Thyroid gland (tissue), 4 donors: Measurements from ENCODE around the gene SLN. TPM values are rescaled to one million over a fixed set of nuclear protein-coding genes. Genes with fewer than 3 reads are reported as not detected.

Source experiments
- DNase-seq, 2 donors: peaks; one replicate each; pipeline ENCODE4 v3.0.0-alpha.2; 2019
- H3K27ac ChIP-seq, 3 donors: fragments of 200-600 bp; sonication (generic); 1 replicate in 2 of 3; 2 replicates in 1 of 3; pipeline ENCODE4 v1.5.1; 2016 to 2019; ENCODE audit warnings: mild to moderate bottlenecking in 1 of 3, moderate library complexity in 1 of 3
- H3K27me3 ChIP-seq: fragments of 200-600 bp; sonication (generic); one replicate; pipeline ENCODE4 v1.5.1; 2019
- H3K36me3 ChIP-seq, 2 donors: fragments of 200-600 bp; sonication (generic); one replicate each; pipeline ENCODE4 v1.5.1; 2016 to 2019
- H3K4me1 ChIP-seq, 2 donors: fragments of 200-600 bp; sonication (generic); one replicate each; pipeline ENCODE4 v1.5.1; 2017 to 2019
- H3K4me3 ChIP-seq, 3 donors: fragments of 200-600 bp; sonication (generic); replicated peaks in 1 of 3; 1 replicate in 2 of 3; 2 replicates in 1 of 3; pipeline ENCODE4 v1.5.1; 2016; ENCODE audit warnings: mild to moderate bottlenecking in 1 of 3
- H3K9me3 ChIP-seq: fragments of 200-600 bp; sonication (generic); one replicate; pipeline ENCODE4 v1.5.1; 2017
- POLR2A ChIP-seq, 2 donors: fragments of 450-650 bp; IDR thresholded peaks; one replicate each; pipeline ENCODE4 v1.6.1; 2017; ENCODE audit warnings: antibody characterized with exemption in 2 of 2, mild to moderate bottlenecking in 2 of 2, moderate library complexity in 1 of 2
- WGBS, 2 donors: methylation state at CpG; one replicate each; pipeline ENCODE4 v1.1.5; 2017; 5-methylcytosine and 5-hydroxymethylcytosine counted together
- intact Hi-C: fragments of 100-400 bp; cut with DNase I; formaldehyde crosslinking; loops from one replicate; pipeline ENCODE4 v1.15.1; 2023
- total RNA-seq, 4 donors: library from RNA; depleted of rRNA; stranded (reverse); fragments of >200 nt; gene quantifications; one replicate each; pipeline ENCODE4 v1.2.3, GENCODE V29; 2016
- TF ChIP-seq, protein P1 (sequence below), 6 experiments: fragments of 200-600 bp in 3 of 6; fragments of 450-650 bp in 3 of 6; sonication (generic) in 3 of 6; IDR thresholded peaks; one replicate each; pipeline ENCODE4 v1.5.1; 2016 to 2019; ENCODE audit warnings: antibody characterized with exemption in 6 of 6, mild to moderate bottlenecking in 2 of 6, inconsistent platforms in 1 of 6, moderate library complexity in 1 of 6

Gene SLN
- total RNA-seq, 4 donors from 2014 or later, result not detected

DNA sequence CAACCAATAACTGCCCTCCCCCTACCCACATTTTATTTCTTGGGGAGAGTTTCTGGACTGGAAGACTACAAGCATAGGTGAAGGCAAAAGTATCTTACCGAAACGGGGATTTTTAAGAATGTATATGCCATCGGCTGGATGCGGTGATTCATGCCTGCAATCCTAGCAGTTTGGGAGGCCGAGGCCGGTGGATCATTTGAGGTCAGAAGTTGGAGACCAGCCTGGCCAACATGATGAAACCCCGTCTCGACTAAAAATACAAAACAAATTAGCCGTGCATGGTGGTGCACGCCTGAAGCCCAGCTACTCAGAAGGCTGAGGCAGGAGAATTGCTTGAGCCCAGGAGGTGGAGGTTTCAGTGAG, 20.8 kb upstream of the SLN start:
- H3K27ac ChIP-seq, result no peak overlapping the region
- no peaks in the 10 kb centered on the region for H3K27me3 ChIP-seq
- 90 to 91% methylated on average over 10 of the region's 10 CpGs for WGBS, 2 donors
- intact Hi-C loops, result no loop called here
- TF ChIP-seq, protein P1, sequence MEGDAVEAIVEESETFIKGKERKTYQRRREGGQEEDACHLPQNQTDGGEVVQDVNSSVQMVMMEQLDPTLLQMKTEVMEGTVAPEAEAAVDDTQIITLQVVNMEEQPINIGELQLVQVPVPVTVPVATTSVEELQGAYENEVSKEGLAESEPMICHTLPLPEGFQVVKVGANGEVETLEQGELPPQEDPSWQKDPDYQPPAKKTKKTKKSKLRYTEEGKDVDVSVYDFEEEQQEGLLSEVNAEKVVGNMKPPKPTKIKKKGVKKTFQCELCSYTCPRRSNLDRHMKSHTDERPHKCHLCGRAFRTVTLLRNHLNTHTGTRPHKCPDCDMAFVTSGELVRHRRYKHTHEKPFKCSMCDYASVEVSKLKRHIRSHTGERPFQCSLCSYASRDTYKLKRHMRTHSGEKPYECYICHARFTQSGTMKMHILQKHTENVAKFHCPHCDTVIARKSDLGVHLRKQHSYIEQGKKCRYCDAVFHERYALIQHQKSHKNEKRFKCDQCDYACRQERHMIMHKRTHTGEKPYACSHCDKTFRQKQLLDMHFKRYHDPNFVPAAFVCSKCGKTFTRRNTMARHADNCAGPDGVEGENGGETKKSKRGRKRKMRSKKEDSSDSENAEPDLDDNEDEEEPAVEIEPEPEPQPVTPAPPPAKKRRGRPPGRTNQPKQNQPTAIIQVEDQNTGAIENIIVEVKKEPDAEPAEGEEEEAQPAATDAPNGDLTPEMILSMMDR (IDR thresholded peaks at IDR 0.05), result no peak
- no peak for TF ChIP-seq POLR2A (IDR thresholded peaks at IDR 0.05)
- no peaks in the 10 kb centered on the region for H3K36me3 ChIP-seq
- no peaks in the 10 kb centered on the region for H3K9me3 ChIP-seq
- H3K4me3 ChIP-seq, result no peak overlapping the region
- no peaks in the 10 kb centered on the region for H3K4me1 ChIP-seq
- no peak for DNase-seq

DNA sequence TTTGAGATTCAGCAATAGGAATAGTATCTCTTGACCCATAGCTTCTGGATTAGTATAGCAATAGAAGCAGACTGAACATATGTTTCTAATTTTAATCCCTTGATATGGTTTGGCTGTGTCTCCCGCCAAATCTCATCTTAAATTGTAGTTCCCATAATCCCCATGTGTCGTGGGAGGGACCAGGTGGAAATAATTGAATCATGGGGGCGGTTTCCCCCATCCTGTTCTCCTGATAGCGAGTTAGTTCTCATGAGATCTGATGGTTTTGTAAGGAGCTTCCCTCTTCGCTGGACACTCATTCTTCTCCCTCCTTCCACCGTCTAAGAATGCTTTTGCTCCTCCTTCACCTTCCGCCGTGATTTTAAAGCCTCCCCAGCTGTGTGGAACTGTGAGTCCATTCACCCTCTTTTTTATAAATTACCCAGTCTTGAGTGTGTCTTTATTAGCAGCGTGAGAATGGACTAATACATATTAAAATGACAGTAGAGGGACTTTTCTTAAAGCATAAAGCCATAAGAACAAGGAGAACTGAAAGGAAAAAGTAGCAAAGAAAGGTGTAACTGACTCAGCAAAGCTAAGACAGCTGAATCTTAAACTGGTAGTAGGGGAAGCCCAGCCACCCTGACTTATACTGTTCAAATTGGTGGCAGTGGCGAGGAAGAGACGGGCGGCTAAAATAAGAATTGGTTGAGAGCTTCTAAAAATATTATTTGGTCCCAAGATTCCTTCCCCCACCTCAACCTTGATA, 20.3 kb upstream of the SLN start:
- intact Hi-C loops, result no loop called here
- no peak overlapping the region for H3K4me3 ChIP-seq

DNA sequence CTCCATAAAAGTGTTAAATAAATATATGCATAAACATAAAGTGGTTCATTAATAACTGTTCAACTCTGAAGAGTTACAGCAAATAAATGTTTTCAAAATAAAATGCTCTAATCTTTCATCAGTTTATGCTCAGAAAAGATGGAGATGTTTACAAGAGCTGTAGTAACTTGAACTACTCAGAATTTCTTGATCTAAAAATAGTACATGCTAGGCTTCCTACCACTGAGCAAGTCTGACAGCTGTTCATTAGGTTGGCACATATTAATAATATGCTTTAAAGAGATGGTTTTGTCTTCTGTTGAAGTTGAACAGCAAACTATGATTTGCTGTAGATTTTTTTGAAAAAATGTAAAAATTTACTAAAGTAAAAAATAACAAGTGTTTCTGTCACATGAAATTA, 10.8 kb upstream of the SLN start:
- DNase-seq, result no peak
- no peaks in the 10 kb centered on the region for H3K9me3 ChIP-seq
- no peaks in the 10 kb centered on the region for H3K4me1 ChIP-seq
- no peak overlapping the region for H3K4me3 ChIP-seq
- no peaks in the 10 kb centered on the region for H3K36me3 ChIP-seq
- TF ChIP-seq, protein P1 (IDR thresholded peaks at IDR 0.05), result no peak
- TF ChIP-seq POLR2A (IDR thresholded peaks at IDR 0.05), result no peak
- no peak overlapping the region for H3K27ac ChIP-seq
- H3K27me3 ChIP-seq, result no peaks in the 10 kb centered on the region
- intact Hi-C loops, result no loop called here

More for the DNA sequence above, 20.3 kb upstream of the SLN start:
- Histone ChIP-seq H3K27me3 (no peaks in the 10 kb centered on the region), H3K27ac (no peak overlapping the region), H3K9me3 (no peaks in the 10 kb centered on the region), H3K4me1 (no peaks in the 10 kb centered on the region), H3K36me3 (no peaks in the 10 kb centered on the region)
- WGBS, 2 donors, result 73 to 84% methylated on average over 12 of the region's 12 CpGs
- DNase-seq, result no peak
- TF ChIP-seq POLR2A (IDR thresholded peaks at IDR 0.05), result no peak

DNA sequence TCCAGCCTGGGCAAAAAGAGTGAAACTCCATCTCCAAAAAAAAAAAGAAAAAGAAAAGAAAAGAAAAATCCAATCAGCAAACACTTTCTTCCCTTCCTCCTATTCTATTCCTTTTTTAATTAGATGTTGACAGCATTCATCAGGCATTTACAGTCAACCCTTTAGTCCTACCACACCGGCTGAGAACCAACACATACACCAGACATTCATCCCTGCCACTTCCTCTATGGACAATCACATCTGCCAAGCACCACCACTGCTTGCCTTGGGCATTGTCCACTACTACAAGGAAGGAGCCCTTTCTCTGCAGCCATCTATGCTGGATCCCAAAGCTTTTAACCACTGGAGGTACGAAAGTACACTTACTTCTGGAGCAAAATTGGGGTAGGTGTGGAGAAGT, 9.4 kb upstream of the SLN start:
- Histone ChIP-seq H3K27me3 (no peaks in the 10 kb centered on the region), H3K9me3 (no peaks in the 10 kb centered on the region), H3K4me3 (no peak overlapping the region), H3K4me1 (no peaks in the 10 kb centered on the region), H3K36me3 (no peaks in the 10 kb centered on the region), H3K27ac (no peak overlapping the region)
- TF ChIP-seq, protein P1 (IDR thresholded peaks at IDR 0.05), result no peak
- TF ChIP-seq POLR2A (IDR thresholded peaks at IDR 0.05), result no peak
- intact Hi-C loops, result no loop called here
- whole genome bisulfite sequencing, 2 donors, result 87 to 92% methylated on average over 2 of the region's 2 CpGs
- DNase-seq, result no peak

DNA sequence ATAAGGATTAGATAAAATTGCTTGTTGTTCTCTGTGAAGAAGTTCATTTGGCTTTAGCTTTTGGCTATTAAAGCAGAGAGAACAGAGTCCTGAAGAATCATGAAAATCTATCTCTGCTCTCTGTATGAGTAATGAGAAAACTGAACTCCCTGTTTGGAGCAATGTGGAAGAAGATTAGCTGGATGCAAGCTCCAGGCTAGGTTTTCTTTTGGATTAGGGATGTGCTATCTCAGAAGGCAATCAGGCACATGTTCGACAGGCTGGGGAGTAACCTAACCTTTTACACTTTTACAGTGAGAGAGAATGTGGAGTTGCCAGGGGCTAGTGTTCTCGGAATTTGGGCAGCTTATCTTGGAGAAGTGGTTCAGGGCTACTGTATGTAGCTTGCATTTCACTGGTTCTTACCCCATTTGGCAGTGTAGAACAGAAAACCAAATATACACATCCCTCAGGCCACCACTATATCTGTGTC, 8.5 kb upstream of the SLN start:
- H3K4me1 ChIP-seq, result no peaks in the 10 kb centered on the region
- no peak overlapping the region for H3K4me3 ChIP-seq
- intact Hi-C loops, result no loop called here
- no peaks in the 10 kb centered on the region for H3K9me3 ChIP-seq
- H3K27me3 ChIP-seq, result no peaks in the 10 kb centered on the region
- no peaks in the 10 kb centered on the region for H3K36me3 ChIP-seq
- DNase-seq, result no peak
- H3K27ac ChIP-seq, result no peak overlapping the region
- TF ChIP-seq, protein P1 (IDR thresholded peaks at IDR 0.05), result no peak
- TF ChIP-seq POLR2A (IDR thresholded peaks at IDR 0.05), result no peak
- 30 to 33% methylated on average over 2 of the region's 2 CpGs for WGBS, 2 donors
